ENCODE results near the gene NPL.

Gene NPL

DNA sequence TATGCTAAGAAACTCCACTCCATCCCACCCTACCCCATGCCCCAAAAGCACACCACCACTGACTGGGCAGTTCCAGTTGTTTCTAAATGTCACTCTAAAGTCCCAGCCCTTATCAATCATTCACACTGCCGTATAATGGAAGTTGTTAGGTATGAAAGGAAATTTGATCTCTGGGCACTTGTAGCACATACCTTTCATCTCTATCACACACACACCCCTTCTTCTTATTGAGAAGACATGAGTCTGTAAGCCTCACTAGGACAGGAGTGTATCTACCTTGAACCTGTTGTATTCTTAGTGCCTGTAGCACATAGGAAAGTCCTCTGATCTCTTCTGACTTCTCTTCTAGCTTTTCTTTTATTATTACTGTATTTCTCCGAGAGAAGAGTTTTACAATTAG lies 27.3 kb downstream of the NPL start:
- DNase-seq (ENCODE audit: low spot score): no peak

GRCh38 chr1:182817802-182818201 lies 28.2 kb downstream of the NPL start:
- no peak for DNase-seq (ENCODE audit: low spot score)

- no peak for DNase-seq (ENCODE audit: low spot score)
Observed at GRCh38 chr1:182823220-182823619, 33.6 kb downstream of the NPL start.

DNA sequence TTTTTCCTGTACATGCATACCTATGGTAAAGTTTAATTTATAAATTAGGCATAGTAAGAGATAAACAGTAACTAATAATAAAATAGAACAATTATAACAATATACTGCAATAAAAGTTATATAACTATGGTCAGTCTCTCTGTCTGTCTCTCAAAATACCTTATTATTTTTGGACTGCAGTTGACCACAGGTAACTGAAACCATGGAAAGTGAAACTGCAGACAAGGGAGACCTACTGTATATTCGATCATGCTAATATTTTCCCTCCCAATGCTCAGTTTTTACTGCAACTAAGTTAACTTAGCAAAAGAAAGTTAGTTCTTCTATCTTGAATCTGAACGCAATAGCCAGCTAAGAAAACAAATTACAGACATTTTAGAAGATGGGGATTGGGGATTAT lies 37.3 kb downstream of the NPL start:
- no peak for DNase-seq (ENCODE audit: low spot score)

DNA sequence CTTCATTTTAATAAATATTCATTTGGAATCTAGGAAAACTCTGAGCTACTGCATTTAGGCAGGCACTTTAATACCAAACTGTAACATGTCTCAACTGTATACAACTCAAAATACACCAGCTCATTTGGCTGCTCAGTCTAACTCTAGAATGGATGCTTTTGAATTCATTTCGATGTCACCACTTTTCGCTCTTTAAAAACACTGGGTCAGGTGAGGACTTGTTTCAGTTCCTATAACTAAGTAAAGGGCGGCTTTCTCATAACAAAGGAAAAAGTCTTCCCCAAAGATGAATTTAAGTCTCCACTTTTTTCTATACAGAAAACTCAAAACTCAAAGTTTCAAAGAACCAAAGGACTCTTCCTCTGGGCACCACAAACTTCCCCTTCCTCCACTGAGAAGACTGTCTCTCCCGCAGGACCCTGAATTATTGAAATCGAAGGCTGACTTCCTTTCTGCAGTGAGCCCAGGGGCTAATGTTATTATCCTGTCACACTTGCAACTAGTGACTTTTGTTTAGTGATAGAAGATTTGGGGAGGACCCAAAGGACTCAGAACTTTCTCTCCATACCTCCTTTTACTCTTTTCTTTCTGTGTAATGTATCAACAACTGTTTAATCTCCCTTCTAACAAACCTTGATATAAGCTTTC lies 39.8 kb downstream of the NPL start:
- DNase-seq (ENCODE audit: low spot score): no peak

GRCh38 chr1:182833271-182833670 lies 43.7 kb downstream of the NPL start:
- peak; percentile 82 for DNase-seq (ENCODE audit: low spot score)

DNA sequence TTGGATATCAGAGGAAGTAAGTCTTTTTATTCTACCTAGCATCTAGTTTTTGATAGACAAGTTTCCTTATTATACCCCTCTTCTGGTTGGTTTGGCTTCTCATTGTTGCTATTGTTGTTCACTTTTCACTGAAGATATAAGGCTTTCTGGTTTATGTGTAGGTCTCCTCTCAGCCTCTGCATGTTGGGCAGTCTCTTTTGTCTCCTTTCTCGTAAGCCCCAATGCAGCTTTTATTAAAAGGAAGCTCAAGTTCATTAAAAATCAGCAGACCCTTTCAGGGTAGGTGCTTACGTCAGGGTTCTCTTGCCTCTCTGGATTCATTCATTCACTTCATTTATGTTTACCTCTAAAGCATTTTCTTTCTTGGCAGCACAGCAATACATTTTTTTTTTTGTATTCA lies 44.8 kb downstream of the NPL start:
- DNase-seq (ENCODE audit: low spot score): no peak

DNA sequence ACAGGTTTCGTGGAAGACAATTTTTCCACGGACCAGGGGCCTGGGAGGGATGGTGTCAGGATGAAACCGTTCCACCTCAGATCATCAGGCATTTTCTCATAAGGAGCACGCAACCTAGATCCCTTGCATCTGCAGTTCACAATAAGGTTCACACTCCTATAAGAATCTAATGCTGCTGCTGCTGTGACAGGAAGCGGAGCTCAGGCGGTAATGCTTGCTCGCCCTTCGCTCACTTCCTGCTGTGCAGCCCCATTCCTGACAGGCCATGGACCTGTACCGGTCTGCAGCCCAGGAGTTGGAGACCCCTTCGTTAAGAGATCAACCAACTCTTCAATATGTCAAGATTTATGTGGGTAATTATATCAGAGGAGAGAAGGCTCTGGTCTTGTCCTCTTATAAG lies 46.2 kb downstream of the NPL start:
- DNase-seq (ENCODE audit: low spot score): no peak

DNA sequence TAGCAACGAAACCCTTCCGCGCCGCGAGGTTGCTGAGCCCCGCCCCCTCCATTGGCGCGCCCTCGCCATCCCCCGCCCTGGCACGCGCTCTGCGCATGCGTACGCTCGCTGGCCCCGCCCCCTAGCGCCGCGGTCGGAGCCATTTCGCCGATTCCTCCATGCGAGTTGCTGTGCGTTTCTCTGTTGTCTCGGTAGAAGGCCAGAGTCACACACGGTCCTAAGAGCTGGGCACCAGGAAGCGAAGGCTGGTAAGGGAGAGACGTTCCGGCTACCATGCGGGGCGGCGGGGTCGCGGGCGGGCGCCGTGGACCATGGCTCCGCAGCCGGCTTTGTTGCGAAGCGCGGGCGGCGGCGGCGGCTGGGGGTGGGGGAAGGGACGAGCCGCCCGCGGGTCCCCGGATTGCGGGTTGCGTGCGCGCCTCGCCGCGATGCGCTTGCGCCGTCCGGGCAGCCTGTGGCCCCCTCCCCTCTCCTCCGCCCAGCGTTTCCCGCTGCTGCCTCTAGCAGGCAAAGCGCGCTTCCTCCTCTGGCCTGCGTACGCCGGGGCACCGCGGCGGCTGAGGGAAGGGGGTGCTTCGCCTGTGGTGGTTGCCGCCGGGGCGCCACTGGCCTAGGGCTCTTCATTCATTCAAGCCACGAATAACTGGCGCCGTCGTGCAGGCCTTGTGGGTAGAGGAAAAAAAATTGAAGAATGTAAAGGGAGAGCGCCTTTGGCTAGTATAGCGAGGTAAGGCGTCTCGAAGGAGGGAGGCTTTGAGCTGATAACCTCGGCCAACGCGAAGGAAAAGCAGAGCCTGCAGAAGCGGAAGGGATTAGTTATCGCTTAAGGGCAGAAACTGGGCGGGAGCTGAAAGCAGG lies 49.9 kb downstream of the NPL start, which contains the start of gene DHX9:
TSS of gene DHX9 (plus strand) at position 139 of the 858 bp plus-strand sequence. CDS start 3,220 bp downstream, outside the sequence.
- DNase-seq (ENCODE audit: low spot score): peak; percentile 90

DNA sequence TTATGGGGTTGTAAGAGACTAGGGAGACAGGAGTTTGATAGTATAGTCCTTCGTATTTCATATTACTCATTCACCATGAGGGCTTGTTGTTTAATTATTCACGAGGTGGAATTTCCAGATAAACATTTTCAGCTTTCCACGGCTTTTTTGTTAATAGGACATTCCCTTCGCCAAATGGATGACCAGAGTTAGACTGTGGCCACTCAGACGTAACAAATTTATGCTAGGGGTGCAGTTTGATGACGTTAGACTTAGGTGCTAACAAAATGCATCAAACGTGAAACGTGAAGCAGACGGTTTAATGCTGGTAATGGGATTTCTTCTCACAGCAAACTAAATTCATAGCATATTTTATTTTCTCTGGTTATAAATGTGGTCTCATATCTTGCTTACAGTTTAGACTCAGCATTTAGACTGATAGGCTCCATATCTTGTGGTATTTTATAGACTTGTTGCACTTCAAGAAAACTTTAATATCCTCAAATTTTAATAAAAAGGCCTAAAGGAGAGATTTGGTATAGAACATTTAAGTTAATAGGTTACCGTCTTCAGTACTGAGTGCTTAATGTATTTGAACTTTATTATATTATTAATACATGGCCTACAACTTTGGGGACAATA lies 51.9 kb downstream of the NPL start:
- DNase-seq (ENCODE audit: low spot score): peak; percentile 69

DNA sequence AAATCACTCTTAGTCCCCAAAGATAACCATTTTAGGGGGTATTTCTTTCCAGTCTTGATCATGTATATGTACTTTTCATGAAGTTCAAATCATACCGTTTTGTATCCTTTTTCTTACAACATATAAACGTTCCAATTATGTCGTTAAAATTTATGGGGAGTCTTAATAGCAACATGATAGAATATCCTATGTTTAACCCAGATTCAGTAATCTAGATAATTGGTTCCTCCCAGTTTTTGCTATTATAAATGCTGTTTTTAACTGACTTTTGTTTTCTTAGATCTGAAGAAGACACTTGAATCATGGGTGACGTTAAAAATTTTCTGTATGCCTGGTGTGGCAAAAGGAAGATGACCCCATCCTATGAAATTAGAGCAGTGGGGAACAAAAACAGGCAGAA lies 52.7 kb downstream of the NPL start:
- no peak for DNase-seq (ENCODE audit: low spot score)

- DNase-seq (ENCODE audit: low spot score): no peak
Observed at GRCh38 chr1:182845379-182845778, 55.8 kb downstream of the NPL start.

DNA sequence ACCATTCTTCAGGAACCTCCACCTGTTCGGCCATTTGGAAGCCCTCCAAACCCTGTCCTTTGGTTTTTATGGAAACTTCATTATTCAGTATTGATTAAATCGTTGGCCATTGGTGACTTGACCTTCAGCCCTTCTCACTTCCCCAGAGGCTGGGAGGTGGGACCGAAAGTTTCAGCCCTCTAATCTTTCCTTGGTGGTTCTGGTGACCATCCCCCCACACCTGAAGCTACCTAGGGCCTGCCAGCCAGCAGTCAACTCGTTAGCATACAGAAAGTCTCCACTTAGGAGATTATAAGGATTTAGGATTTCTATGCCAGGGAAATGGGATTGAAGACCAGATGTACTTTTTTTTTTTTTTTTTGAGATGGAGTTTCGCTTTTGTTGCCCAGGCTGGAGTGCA lies 56.3 kb downstream of the NPL start:
- DNase-seq (ENCODE audit: low spot score): no peak

GRCh38 chr1:182847105-182847504 lies 57.5 kb downstream of the NPL start:
- DNase-seq (ENCODE audit: low spot score): no peak

- no peak for DNase-seq (ENCODE audit: low spot score)
Observed at GRCh38 chr1:182848736-182849135, 59.2 kb downstream of the NPL start.

GRCh38 chr1:182850319-182850718 lies 60.7 kb downstream of the NPL start:
- DNase-seq (ENCODE audit: low spot score): no peak

- DNase-seq (ENCODE audit: low spot score): no peak
Observed at GRCh38 chr1:182851825-182852224, 62.3 kb downstream of the NPL start.

DNA sequence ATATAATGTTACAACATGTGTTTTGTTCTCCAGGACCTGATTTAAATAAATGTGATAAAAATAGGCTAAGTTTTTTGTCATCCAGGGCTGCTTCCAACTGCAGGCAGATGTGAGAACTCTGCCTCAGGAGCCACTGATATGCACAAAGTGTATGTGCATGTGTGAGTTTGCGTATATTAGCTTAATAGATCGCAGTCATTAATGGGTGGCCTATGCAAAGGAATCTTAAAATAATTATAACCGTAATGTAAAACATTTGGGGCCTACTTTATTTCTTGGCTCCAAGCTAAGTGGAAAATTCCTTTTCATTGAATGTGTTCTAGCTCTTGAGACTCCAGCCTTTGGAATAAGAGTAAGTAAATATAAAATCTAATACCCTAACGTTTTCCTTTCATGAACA lies 66.3 kb downstream of the NPL start:
- DNase-seq (ENCODE audit: low spot score): no peak

DNA sequence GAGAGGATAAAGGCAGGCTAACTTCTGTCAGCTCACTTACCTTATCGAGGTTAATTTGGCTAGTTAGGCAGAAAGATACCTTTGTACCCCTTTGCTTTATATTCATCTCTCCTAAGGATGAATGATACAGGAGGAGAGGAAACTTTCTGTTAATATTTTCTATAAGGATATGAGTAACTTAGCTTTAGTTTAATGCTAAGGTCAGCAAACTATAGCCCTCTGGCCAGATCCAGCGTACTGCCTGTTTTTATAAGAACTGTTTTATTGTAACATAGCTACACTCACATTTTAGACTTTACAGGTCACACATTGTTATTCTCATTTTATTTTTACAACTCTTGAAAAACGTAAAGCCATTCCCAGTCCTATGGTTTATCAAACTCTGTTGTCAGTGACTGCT lies 67.6 kb downstream of the NPL start:
- DNase-seq (ENCODE audit: low spot score): no peak

DNA sequence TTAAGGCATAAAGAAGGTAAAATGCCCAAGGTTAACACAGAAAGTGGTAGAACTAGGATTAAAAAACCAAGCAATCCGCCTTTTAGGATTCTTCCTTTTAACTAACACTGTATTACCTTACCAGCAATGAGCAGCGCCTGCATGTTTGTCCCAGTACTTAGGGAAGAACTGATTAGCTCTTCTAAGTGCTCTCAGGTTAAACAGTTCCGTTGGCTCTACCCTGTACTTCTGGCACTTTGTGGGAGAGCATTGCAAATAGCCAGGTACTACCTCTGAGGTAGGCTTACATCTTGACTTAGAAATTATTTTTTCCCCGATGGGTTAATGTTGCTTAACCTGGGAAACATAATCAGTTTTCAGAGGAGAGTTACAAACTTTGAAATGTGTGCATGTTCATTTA lies 71.1 kb downstream of the NPL start:
- DNase-seq (ENCODE audit: low spot score): no peak

- no peak for DNase-seq (ENCODE audit: low spot score)
Observed at GRCh38 chr1:182861994-182862393, 72.4 kb downstream of the NPL start.

DNA sequence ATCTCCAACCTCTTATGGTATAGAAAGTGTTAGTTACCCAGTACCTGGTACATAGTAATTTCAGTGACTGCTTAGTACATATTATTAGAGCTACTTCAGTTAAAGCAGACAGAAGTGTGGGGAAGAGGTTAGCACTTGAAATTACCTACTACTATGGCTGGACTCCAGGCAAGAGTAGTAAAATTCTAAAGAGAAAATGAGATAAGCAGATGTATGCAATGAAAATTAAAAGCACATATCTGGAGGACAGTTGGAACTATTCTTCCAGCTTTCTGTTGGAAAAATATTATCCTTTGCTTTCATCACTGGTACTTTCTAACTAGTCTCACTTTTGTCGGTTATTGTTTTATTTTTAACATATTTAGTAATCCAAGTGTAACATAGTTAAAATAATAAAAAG lies 73.3 kb downstream of the NPL start:
- DNase-seq (ENCODE audit: low spot score): no peak

DNA sequence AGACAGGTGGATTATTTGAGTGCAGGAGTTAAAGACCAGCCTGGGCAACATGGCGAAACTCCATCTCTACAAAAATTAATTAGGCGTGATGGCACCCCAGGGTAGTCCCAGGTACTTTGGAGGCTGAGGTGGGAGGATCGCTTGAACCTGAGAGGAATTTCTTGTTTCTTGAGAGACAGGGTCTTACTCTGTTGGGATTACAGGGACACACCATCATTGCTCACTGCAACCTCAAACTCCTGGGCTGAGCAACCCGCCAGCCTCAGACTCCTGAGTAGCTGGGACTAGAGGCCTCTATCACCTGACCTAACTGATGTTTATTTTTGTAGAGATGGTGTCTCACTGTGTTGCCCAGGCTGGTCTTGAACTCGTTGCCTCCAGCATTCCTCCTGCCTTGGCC lies 74.4 kb downstream of the NPL start:
- no peak for DNase-seq (ENCODE audit: low spot score)
